Tibial nerve (tissue), 4 donors: Measurements from ENCODE around the gene PACSIN2.

ENCODE experiments used
- CTCF ChIP-seq, 5 experiments: fragments of 200-600 bp in 3 of 5; fragments of 450-650 bp in 2 of 5; sonication (generic) in 3 of 5; IDR thresholded peaks; one replicate each; pipeline ENCODE4 v1.5.1; 2016 to 2019; ENCODE audit warnings: antibody characterized with exemption in 5 of 5, mild to moderate bottlenecking in 3 of 5, moderate library complexity in 2 of 5
- EP300 ChIP-seq, 2 donors: sonication (generic); formaldehyde crosslinking; IDR thresholded peaks; one replicate each; pipeline ENCODE4 v1.6.1; 2017; ENCODE audit warnings: antibody characterized with exemption in 2 of 2, mild to moderate bottlenecking in 1 of 2
- POLR2A ChIP-seq, 2 donors: fragments of 450-650 bp; IDR thresholded peaks; one replicate each; pipeline ENCODE4 v1.6.1; 2017; ENCODE audit warnings: antibody characterized with exemption in 2 of 2, mild to moderate bottlenecking in 2 of 2, moderate library complexity in 2 of 2

- TF ChIP-seq EP300 (IDR thresholded peaks at IDR 0.05) = no peak
- TF ChIP-seq POLR2A (IDR thresholded peaks at IDR 0.05) = no peak
- TF ChIP-seq CTCF (IDR thresholded peaks at IDR 0.05) = no peak
Measured at GRCh38 chr22:43018615-43019014, 3.7 kb upstream of the PACSIN2 start.
